Measurements from ENCODE around the gene HTRA1.

HTRA1 gene

DNA sequence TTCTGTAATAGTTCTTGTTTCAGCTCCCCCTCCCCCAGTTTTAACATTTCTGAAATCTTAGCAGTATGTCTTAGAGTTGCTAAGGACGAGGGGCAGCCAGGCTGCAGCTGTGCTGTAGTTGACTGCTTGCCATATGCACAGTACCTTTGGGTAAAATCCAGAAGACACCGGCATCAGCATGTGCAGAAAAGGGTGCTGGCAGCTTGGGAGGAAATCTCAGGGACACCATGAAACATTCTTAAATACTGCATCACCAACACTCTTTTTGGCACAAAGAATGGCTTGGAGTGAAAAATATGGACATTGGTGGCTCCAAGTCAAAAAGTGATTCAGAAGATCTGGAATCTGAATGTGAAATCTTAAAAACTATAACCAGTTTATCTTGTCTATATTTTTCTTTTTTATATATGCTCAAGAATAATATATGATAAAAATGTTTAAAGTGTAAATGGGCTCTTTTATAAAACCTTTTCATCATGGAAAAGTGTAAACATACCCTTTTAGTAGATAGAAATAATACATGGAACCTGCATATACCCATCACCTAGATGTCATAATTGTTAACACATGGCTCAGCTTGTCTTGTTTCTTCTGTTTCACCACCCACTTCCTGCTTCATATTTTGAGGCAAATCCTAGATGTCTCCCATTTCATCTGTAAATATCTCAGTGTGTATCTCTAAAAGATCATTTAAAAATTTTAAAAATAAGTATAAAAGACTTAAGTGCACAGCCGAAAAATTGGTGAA lies 41.3 kb upstream of the HTRA1 start:
- Histone ChIP-seq H3K18ac (ENCODE audit: low read length) (no peak overlapping the region), H3K9me3 (replicated peaks in 1 of 2; ENCODE audit: control insufficient read depth in 2 of 2, insufficient read depth in 1 of 2, low read depth in 1 of 2, low read length in 2 of 2) (no peaks in the 10 kb centered on the region), H3K4ac (ENCODE audit: low read length) (no peak overlapping the region), H3K4me1 (ENCODE audit: control insufficient read depth in 2 of 2, insufficient read depth in 1 of 2, low read depth in 1 of 2, low read length in 2 of 2) (no peaks in the 10 kb centered on the region), H2BK12ac (ENCODE audit: low read length) (no peak overlapping the region), H2BK5ac (ENCODE audit: low read length) (no peak overlapping the region), H2AFZ (ENCODE audit: low read length) (no peak overlapping the region), H3K27me3 (ENCODE audit: control insufficient read depth in 3 of 3, insufficient read depth in 3 of 3, low read depth in 1 of 3, low read length in 3 of 3) (no peaks in the 10 kb centered on the region), H4K8ac (ENCODE audit: low read depth, low read length) (no peak overlapping the region), H3K23ac (ENCODE audit: low read depth, low read length, poor library complexity) (no peak overlapping the region), H3K79me1 (ENCODE audit: low read depth, low read length) (no peaks in the 10 kb centered on the region), H2AK5ac (ENCODE audit: low read depth, low read length) (no peak overlapping the region), H2BK120ac (ENCODE audit: low read depth, low read length) (no peak overlapping the region), H3K9ac (ENCODE audit: low read depth, low read length, poor library complexity) (no peak overlapping the region), H2BK15ac (ENCODE audit: low read length) (no peak overlapping the region), H3K27ac (replicated peaks; ENCODE audit: low read length) (no peak overlapping the region), H3K4me2 (ENCODE audit: insufficient read depth, low read length, poor library complexity, severe bottlenecking) (no peak overlapping the region), H3K14ac (ENCODE audit: low read length) (no peak overlapping the region), H3K4me3 (ENCODE audit: low read length in 2 of 2) (no peak overlapping the region), H3K36me3 (replicated peaks in 1 of 2; ENCODE audit: control insufficient read depth in 2 of 2, insufficient read depth in 2 of 2, low read length in 2 of 2) (peaks cover 2 to 52% of the 10 kb centered on the region in 2 donors), H4K91ac (ENCODE audit: low read depth, low read length, poor library complexity) (no peak overlapping the region)
- no peak for DNase-seq (ENCODE audit: low spot score)
- WGBS, 2 donors (ENCODE audit: extremely low coverage in 2 of 2, insufficient read length in 2 of 2, insufficient replicate concordance in 1 of 2) = no CpG with 5 or more reads among the region's 3 CpGs

DNA sequence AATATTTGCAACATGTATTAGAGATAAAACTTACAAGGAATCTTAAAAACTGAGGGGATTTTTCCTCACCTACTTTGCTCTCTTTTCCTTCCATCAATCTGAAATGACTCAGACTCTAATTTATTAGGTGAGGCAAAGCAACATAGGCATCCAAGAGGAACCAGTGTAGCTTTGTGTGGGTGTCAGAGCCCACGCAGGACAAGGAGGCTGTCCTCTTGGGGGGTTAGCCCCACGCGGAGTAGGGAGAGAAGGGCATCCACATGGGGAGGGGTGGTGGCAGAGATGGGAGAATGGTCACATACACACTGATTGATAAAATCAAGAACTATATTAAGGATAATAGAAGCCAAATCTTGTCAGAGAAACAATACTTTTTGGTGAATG lies 40.7 kb upstream of the HTRA1 start:
- H3K14ac ChIP-seq (ENCODE audit: low read length) = no peak overlapping the region
- peaks cover 2 to 51% of the 10 kb centered on the region in 2 donors for H3K36me3 ChIP-seq (replicated peaks in 1 of 2; ENCODE audit: control insufficient read depth in 2 of 2, insufficient read depth in 2 of 2, low read length in 2 of 2)
- H4K8ac ChIP-seq (ENCODE audit: low read depth, low read length) = no peak overlapping the region
- no peak overlapping the region for H3K23ac ChIP-seq (ENCODE audit: low read depth, low read length, poor library complexity)
- DNase-seq (ENCODE audit: low spot score) = no peak
- H2BK5ac ChIP-seq (ENCODE audit: low read length) = no peak overlapping the region
- no peak overlapping the region for H3K27ac ChIP-seq (replicated peaks; ENCODE audit: low read length)
- H2AK5ac ChIP-seq (ENCODE audit: low read depth, low read length) = no peak overlapping the region
- no peaks in the 10 kb centered on the region for H3K4me1 ChIP-seq (ENCODE audit: control insufficient read depth in 2 of 2, insufficient read depth in 1 of 2, low read depth in 1 of 2, low read length in 2 of 2)
- H2BK12ac ChIP-seq (ENCODE audit: low read length) = no peak overlapping the region
- no peaks in the 10 kb centered on the region for H3K9me3 ChIP-seq (replicated peaks in 1 of 2; ENCODE audit: control insufficient read depth in 2 of 2, insufficient read depth in 1 of 2, low read depth in 1 of 2, low read length in 2 of 2)
- H3K18ac ChIP-seq (ENCODE audit: low read length) = no peak overlapping the region
- H3K4me2 ChIP-seq (ENCODE audit: insufficient read depth, low read length, poor library complexity, severe bottlenecking) = no peak overlapping the region
- no peak overlapping the region for H2BK15ac ChIP-seq (ENCODE audit: low read length)
- WGBS, 2 donors (ENCODE audit: extremely low coverage in 2 of 2, insufficient read length in 2 of 2, insufficient replicate concordance in 1 of 2) = no CpG with 5 or more reads among the region's 3 CpGs
- no peak overlapping the region for H2AFZ ChIP-seq (ENCODE audit: low read length)
- H3K4ac ChIP-seq (ENCODE audit: low read length) = no peak overlapping the region
- no peaks in the 10 kb centered on the region for H3K79me1 ChIP-seq (ENCODE audit: low read depth, low read length)
- H3K27me3 ChIP-seq (ENCODE audit: control insufficient read depth in 3 of 3, insufficient read depth in 3 of 3, low read depth in 1 of 3, low read length in 3 of 3) = no peaks in the 10 kb centered on the region
- H4K91ac ChIP-seq (ENCODE audit: low read depth, low read length, poor library complexity) = no peak overlapping the region
- no peak overlapping the region for H3K4me3 ChIP-seq (ENCODE audit: low read length in 2 of 2)
- no peak overlapping the region for H2BK120ac ChIP-seq (ENCODE audit: low read depth, low read length)
- H3K9ac ChIP-seq (ENCODE audit: low read depth, low read length, poor library complexity) = no peak overlapping the region

DNA sequence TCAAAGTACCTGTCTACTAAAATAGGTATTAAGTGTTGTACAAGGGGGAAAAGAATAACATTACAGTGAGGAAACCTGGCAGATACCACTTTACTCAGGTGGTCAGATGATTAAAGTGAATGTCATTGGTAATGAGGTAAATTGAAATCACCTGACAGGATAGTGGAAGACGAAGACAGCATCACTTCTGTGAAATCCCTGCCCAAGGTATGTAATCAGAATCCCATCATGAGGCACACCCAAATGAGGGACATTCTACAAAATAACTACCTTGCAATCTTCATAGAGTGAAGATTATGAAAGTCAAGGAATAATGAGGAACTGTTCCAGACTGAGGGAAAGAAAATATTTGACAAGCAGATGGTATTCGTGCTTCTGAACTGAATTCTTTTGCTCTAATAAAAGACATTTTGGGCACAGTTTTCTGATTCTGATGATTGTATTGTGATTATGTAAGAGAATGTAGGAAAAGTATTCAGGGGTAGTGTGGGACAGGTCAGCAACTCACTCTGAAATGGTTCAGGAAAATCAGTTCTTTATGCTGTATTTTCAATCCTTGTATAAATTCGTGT lies 40.2 kb upstream of the HTRA1 start:
- Histone ChIP-seq H3K4me1 (ENCODE audit: control insufficient read depth in 2 of 2, insufficient read depth in 1 of 2, low read depth in 1 of 2, low read length in 2 of 2) (no peaks in the 10 kb centered on the region), H3K4ac (ENCODE audit: low read length) (no peak overlapping the region), H3K36me3 (replicated peaks in 1 of 2; ENCODE audit: control insufficient read depth in 2 of 2, insufficient read depth in 2 of 2, low read length in 2 of 2) (peaks cover 2 to 49% of the 10 kb centered on the region in 2 donors), H3K14ac (ENCODE audit: low read length) (no peak overlapping the region), H2BK15ac (ENCODE audit: low read length) (no peak overlapping the region), H3K18ac (ENCODE audit: low read length) (no peak overlapping the region), H3K9ac (ENCODE audit: low read depth, low read length, poor library complexity) (no peak overlapping the region), H2BK5ac (ENCODE audit: low read length) (no peak overlapping the region), H2AK5ac (ENCODE audit: low read depth, low read length) (no peak overlapping the region), H3K27me3 (ENCODE audit: control insufficient read depth in 3 of 3, insufficient read depth in 3 of 3, low read depth in 1 of 3, low read length in 3 of 3) (no peaks in the 10 kb centered on the region), H3K9me3 (replicated peaks in 1 of 2; ENCODE audit: control insufficient read depth in 2 of 2, insufficient read depth in 1 of 2, low read depth in 1 of 2, low read length in 2 of 2) (no peaks in the 10 kb centered on the region), H3K27ac (replicated peaks; ENCODE audit: low read length) (no peak overlapping the region), H2BK120ac (ENCODE audit: low read depth, low read length) (no peak overlapping the region), H3K23ac (ENCODE audit: low read depth, low read length, poor library complexity) (no peak overlapping the region), H2AFZ (ENCODE audit: low read length) (no peak overlapping the region), H4K91ac (ENCODE audit: low read depth, low read length, poor library complexity) (no peak overlapping the region), H4K8ac (ENCODE audit: low read depth, low read length) (no peak overlapping the region), H3K4me3 (ENCODE audit: low read length in 2 of 2) (no peak overlapping the region), H3K4me2 (ENCODE audit: insufficient read depth, low read length, poor library complexity, severe bottlenecking) (no peak overlapping the region), H3K79me1 (ENCODE audit: low read depth, low read length) (no peaks in the 10 kb centered on the region), H2BK12ac (ENCODE audit: low read length) (no peak overlapping the region)
- no CpG with 5 or more reads among the region's 3 CpGs for WGBS, 2 donors (ENCODE audit: extremely low coverage in 2 of 2, insufficient read length in 2 of 2, insufficient replicate concordance in 1 of 2)
- DNase-seq (ENCODE audit: low spot score) = no peak

DNA sequence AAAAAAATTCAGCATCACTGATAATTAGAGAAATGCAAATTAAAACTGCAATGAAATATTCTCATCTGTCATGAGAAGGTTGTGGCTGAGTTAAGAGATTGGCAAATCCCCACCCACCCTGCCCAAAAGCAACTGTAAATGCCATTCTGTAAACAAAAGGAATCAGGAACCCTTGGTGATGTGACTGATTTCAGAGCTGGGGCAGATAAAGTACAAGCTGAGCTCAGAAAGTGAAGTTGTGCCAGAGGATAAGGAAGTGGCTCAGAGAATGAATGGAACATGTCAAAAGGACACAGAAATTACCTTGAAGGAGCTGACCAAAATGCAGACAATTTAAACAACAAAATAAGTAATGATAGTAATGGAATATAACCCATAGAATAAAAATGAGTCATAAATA lies 39.6 kb upstream of the HTRA1 start:
- Histone ChIP-seq H3K4me1 (ENCODE audit: control insufficient read depth in 2 of 2, insufficient read depth in 1 of 2, low read depth in 1 of 2, low read length in 2 of 2) (no peaks in the 10 kb centered on the region), H3K27ac (replicated peaks; ENCODE audit: low read length) (no peak overlapping the region), H3K4ac (ENCODE audit: low read length) (no peak overlapping the region), H3K9ac (ENCODE audit: low read depth, low read length, poor library complexity) (no peak overlapping the region), H3K23ac (ENCODE audit: low read depth, low read length, poor library complexity) (no peak overlapping the region), H2BK5ac (ENCODE audit: low read length) (no peak overlapping the region), H4K8ac (ENCODE audit: low read depth, low read length) (no peak overlapping the region), H3K9me3 (replicated peaks in 1 of 2; ENCODE audit: control insufficient read depth in 2 of 2, insufficient read depth in 1 of 2, low read depth in 1 of 2, low read length in 2 of 2) (no peaks in the 10 kb centered on the region), H2AFZ (ENCODE audit: low read length) (no peak overlapping the region), H2BK12ac (ENCODE audit: low read length) (no peak overlapping the region), H3K14ac (ENCODE audit: low read length) (no peak overlapping the region), H2AK5ac (ENCODE audit: low read depth, low read length) (no peak overlapping the region), H3K36me3 (replicated peaks in 1 of 2; ENCODE audit: control insufficient read depth in 2 of 2, insufficient read depth in 2 of 2, low read length in 2 of 2) (peaks cover 2 to 43% of the 10 kb centered on the region in 2 donors), H3K79me1 (ENCODE audit: low read depth, low read length) (no peaks in the 10 kb centered on the region), H2BK15ac (ENCODE audit: low read length) (no peak overlapping the region), H4K91ac (ENCODE audit: low read depth, low read length, poor library complexity) (no peak overlapping the region), H2BK120ac (ENCODE audit: low read depth, low read length) (no peak overlapping the region), H3K27me3 (ENCODE audit: control insufficient read depth in 3 of 3, insufficient read depth in 3 of 3, low read depth in 1 of 3, low read length in 3 of 3) (no peaks in the 10 kb centered on the region), H3K4me2 (ENCODE audit: insufficient read depth, low read length, poor library complexity, severe bottlenecking) (no peak overlapping the region), H3K18ac (ENCODE audit: low read length) (no peak overlapping the region), H3K4me3 (ENCODE audit: low read length in 2 of 2) (no peak overlapping the region)
- no peak for DNase-seq (ENCODE audit: low spot score)
